K562 (cell line): ENCODE data around the gene METRN. TPM values are rescaled to one million over a fixed set of nuclear protein-coding genes. Genes with fewer than 3 reads are reported as not detected.

ENCODE experiments used
- BMI1 ChIP-seq: fragments of 150-350 bp; IDR thresholded peaks from 2 replicates; pipeline ENCODE4 v1.6.1; 2014; ENCODE audit warnings: low read length
- C11orf30 ChIP-seq: fragments of 450-650 bp; IDR thresholded peaks from 2 replicates; pipeline ENCODE4 v1.6.1; 2016; ENCODE audit warnings: low read depth, mild to moderate bottlenecking
- DLX4 ChIP-seq: fragments of 250-450 bp; sonication (Bioruptor Pico); IDR thresholded peaks from 2 replicates; pipeline ENCODE4 v1.6.1; 2021; ENCODE audit warnings: mild to moderate bottlenecking
- EGR1 ChIP-seq: fragments of 450-650 bp; conservative IDR thresholded peaks from 2 replicates; pipeline ENCODE4 v1.6.1; 2017; ENCODE audit warnings: mild to moderate bottlenecking
- EP300 ChIP-seq: IDR thresholded peaks from 2 replicates; pipeline ENCODE4 v1.6.1; 2012; ENCODE audit warnings: low read length, improper control_type of control experiment
- GATAD2B ChIP-seq: fragments of 450-650 bp; IDR thresholded peaks from 2 replicates; pipeline ENCODE4 v1.6.1; 2017; ENCODE audit warnings: mild to moderate bottlenecking, borderline replicate concordance
- ILF3 ChIP-seq: fragments of 450-650 bp; IDR thresholded peaks from 2 replicates; pipeline ENCODE4 v1.6.1; 2018; ENCODE audit warnings: antibody characterized with exemption, mild to moderate bottlenecking, moderate library complexity, borderline replicate concordance
- ILK ChIP-seq: fragments of 450-650 bp; IDR thresholded peaks from 2 replicates; pipeline ENCODE4 v1.6.1; 2016; ENCODE audit warnings: missing genetic modification characterization, low read depth, mild to moderate bottlenecking, missing compliant biosample characterization, moderate library complexity, borderline replicate concordance
- MTA3 ChIP-seq: fragments of 450-650 bp; formaldehyde crosslinking; IDR thresholded peaks from 2 replicates; pipeline ENCODE4 v1.6.1; 2017; ENCODE audit warnings: mild to moderate bottlenecking, borderline replicate concordance
- NFRKB ChIP-seq: fragments of 450-650 bp; IDR thresholded peaks from 2 replicates; pipeline ENCODE4 v1.6.1; 2016; ENCODE audit warnings: low read depth
- RBBP5 ChIP-seq: fragments of 200-600 bp; sonication (generic); IDR thresholded peaks from 2 replicates; pipeline ENCODE4 v1.6.1; 2012; ENCODE audit warnings: borderline replicate concordance, mild to moderate bottlenecking, low read length, control low read depth, inconsistent platforms; ENCODE audit not compliant: insufficient read depth, poor library complexity, severe bottlenecking
- SAP30 ChIP-seq: fragments of 200-600 bp; sonication (generic); IDR thresholded peaks from 2 replicates; pipeline ENCODE4 v1.6.1; 2012; ENCODE audit warnings: borderline replicate concordance, low read depth, mild to moderate bottlenecking, moderate library complexity, low read length, control low read depth, inconsistent platforms; ENCODE audit not compliant: insufficient read depth, poor library complexity, severe bottlenecking
- SMAD4 ChIP-seq: fragments of 250-450 bp; sonication (Bioruptor Pico); conservative IDR thresholded peaks from 2 replicates; pipeline ENCODE4 v1.8.0; 2021; ENCODE audit warnings: inconsistent platforms, mild to moderate bottlenecking, moderate library complexity
- XRCC3 ChIP-seq: fragments of 450-650 bp; IDR thresholded peaks from 2 replicates; pipeline ENCODE4 v1.6.1; 2017; ENCODE audit warnings: mild to moderate bottlenecking, moderate library complexity
- ZNF324 ChIP-seq: fragments of 250-450 bp; sonication (Bioruptor Pico); IDR thresholded peaks from 2 replicates; pipeline ENCODE4 v1.4.0; 2020; ENCODE audit warnings: mild to moderate bottlenecking
- ZSCAN29 ChIP-seq: fragments of 450-650 bp; IDR thresholded peaks from 2 replicates; pipeline ENCODE4 v1.6.1; 2017
- polyA plus RNA-seq, 8 experiments: library from polyadenylated mRNA; depleted of rRNA in 4 of 8; stranded (reverse) in 5 of 8; unstranded in 3 of 8; fragments of >200 nt; fragmentation: Nextera tagmentation in 2 of 8; fragmentation: Illumina TruSeq in 1 of 8; extraction: Ambion mirVana in 2 of 8; extraction: Trizol in 1 of 8; gene quantifications; 2 replicates each; pipeline versions ENCODE4 v1.2.1 to v1.2.3, GENCODE V29; 2011 to 2014; ENCODE audit warnings: inconsistent platforms in 1 of 8, missing spikeins in 1 of 8
- total RNA-seq, 7 experiments: library from RNA; depleted of rRNA in 6 of 7; stranded (reverse); fragments of >200 nt in 6 of 7; fragmentation: Illumina TruSeq in 2 of 7; extraction: Trizol in 2 of 7; gene quantifications; 2 replicates each; pipeline versions ENCODE4 v1.2.1 to v1.2.3, GENCODE V29; 2011 to 2021; ENCODE audit warnings: low replicate concordance in 1 of 7
- TF ChIP-seq, protein P1 (sequence below): fragments of 250-450 bp; sonication (Bioruptor Pico); IDR thresholded peaks from 2 replicates; pipeline ENCODE4 v1.8.0; 2022; ENCODE audit warnings: moderate library complexity, mild to moderate bottlenecking, inconsistent platforms
- TF ChIP-seq, protein P2 (sequence below): IDR thresholded peaks from 2 replicates; pipeline ENCODE4 v1.6.1; 2011; ENCODE audit warnings: borderline replicate concordance, low read depth, mild to moderate bottlenecking, moderate library complexity, low read length; ENCODE audit not compliant: insufficient read depth, poor library complexity, severe bottlenecking
- TF ChIP-seq, protein P3 (sequence below): fragments of 450-650 bp; formaldehyde crosslinking; IDR thresholded peaks from 2 replicates; pipeline ENCODE4 v1.4.0; 2020; ENCODE audit warnings: mild to moderate bottlenecking, moderate library complexity

The METRN gene
- total and polyA plus RNA-seq, 9 of the 15 experiments (the other 6 are each of a cell fraction or from before 2014, with no cell fraction given) = 0.20 to 89.8 (median 15.4) TPM

DNA sequence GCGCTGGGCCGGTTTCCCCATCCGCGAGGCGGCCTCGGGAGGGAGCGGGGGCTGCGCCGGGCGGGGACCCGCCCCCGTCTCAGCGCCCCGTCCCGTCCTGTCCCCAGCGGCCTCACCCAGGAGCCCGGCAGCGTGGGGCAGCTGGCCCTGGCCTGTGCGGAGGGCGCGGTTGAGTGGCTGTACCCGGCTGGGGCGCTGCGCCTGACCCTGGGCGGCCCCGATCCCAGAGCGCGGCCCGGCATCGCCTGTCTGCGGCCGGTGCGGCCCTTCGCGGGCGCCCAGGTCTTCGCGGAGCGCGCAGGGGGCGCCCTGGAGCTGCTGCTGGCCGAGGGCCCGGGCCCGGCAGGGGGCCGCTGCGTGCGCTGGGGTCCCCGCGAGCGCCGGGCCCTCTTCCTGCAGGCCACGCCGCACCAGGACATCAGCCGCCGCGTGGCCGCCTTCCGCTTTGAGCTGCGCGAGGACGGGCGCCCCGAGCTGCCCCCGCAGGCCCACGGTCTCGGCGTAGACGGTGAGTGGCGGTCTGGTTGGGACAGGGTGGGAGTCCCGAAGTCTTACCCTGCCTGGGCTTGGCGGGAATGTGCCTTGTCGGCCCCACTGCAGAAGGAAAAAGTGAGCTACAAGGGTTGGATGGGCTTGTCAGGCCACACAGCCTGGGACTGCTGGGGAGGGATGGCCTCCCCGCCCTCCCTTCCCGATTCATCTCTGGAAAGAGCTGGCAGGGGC, 720 bp downstream of the METRN start (continued):
- 0 out of 2 replicates have a peak, but pooled peaks have one; percentile 38 for TF ChIP-seq SMAD4 (CRISPR knock-in tag)
- TF ChIP-seq EGR1 = 0 out of 2 replicates have a peak, but pooled peaks have one; percentile 9
- peak; percentile 67 for TF ChIP-seq SAP30
- no peak for TF ChIP-seq ILK (tag)
- TF ChIP-seq, protein P1, sequence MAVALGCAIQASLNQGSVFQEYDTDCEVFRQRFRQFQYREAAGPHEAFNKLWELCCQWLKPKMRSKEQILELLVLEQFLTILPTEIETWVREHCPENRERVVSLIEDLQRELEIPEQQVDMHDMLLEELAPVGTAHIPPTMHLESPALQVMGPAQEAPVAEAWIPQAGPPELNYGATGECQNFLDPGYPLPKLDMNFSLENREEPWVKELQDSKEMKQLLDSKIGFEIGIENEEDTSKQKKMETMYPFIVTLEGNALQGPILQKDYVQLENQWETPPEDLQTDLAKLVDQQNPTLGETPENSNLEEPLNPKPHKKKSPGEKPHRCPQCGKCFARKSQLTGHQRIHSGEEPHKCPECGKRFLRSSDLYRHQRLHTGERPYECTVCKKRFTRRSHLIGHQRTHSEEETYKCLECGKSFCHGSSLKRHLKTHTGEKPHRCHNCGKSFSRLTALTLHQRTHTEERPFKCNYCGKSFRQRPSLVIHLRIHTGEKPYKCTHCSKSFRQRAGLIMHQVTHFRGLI (CRISPR knock-in tag) = no peak
- TF ChIP-seq NFRKB = no peak
- no peak for TF ChIP-seq BMI1
- TF ChIP-seq C11orf30 = no peak
- no peak for TF ChIP-seq XRCC3
- no peak for TF ChIP-seq DLX4
- TF ChIP-seq, protein P2, sequence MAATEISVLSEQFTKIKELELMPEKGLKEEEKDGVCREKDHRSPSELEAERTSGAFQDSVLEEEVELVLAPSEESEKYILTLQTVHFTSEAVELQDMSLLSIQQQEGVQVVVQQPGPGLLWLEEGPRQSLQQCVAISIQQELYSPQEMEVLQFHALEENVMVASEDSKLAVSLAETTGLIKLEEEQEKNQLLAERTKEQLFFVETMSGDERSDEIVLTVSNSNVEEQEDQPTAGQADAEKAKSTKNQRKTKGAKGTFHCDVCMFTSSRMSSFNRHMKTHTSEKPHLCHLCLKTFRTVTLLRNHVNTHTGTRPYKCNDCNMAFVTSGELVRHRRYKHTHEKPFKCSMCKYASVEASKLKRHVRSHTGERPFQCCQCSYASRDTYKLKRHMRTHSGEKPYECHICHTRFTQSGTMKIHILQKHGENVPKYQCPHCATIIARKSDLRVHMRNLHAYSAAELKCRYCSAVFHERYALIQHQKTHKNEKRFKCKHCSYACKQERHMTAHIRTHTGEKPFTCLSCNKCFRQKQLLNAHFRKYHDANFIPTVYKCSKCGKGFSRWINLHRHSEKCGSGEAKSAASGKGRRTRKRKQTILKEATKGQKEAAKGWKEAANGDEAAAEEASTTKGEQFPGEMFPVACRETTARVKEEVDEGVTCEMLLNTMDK = peak; percentile 19
- TF ChIP-seq MTA3 = peak; percentile 42; the same call in 1 of the 2 replicates
- TF ChIP-seq ILF3 = no peak
- no peak for TF ChIP-seq ZNF324 (CRISPR knock-in tag)
- TF ChIP-seq EP300 = no peak
- TF ChIP-seq RBBP5 = peak; percentile 27
- TF ChIP-seq GATAD2B = peak; percentile 82
- no peak for TF ChIP-seq ZSCAN29
- TF ChIP-seq, protein P3, sequence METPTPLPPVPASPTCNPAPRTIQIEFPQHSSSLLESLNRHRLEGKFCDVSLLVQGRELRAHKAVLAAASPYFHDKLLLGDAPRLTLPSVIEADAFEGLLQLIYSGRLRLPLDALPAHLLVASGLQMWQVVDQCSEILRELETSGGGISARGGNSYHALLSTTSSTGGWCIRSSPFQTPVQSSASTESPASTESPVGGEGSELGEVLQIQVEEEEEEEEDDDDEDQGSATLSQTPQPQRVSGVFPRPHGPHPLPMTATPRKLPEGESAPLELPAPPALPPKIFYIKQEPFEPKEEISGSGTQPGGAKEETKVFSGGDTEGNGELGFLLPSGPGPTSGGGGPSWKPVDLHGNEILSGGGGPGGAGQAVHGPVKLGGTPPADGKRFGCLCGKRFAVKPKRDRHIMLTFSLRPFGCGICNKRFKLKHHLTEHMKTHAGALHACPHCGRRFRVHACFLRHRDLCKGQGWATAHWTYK (CRISPR knock-in tag) = peak; percentile 7; the same call in 1 of the 2 replicates
